Trophoblast cell (in vitro differentiated cells and primary cell): Measurements from ENCODE around the gene BPHL.

Source experiments
- DNase-seq, 2 donors: peaks; one replicate each; pipeline ENCODE4 v3.0.0-alpha.2; 2016
- H2AFZ ChIP-seq: 2 replicates; pipeline ENCODE4 v1.6.1; 2013; ENCODE audit warnings: low read length, moderate library complexity, mild to moderate bottlenecking; ENCODE audit not compliant: insufficient read depth, poor library complexity
- H2AK5ac ChIP-seq: 2 replicates; pipeline ENCODE4 v1.6.1; 2013; ENCODE audit warnings: mild to moderate bottlenecking, low read length
- H2BK120ac ChIP-seq: 2 replicates; pipeline ENCODE4 v1.6.1; 2013; ENCODE audit warnings: low read length, mild to moderate bottlenecking, moderate library complexity; ENCODE audit not compliant: insufficient read depth, poor library complexity
- H2BK12ac ChIP-seq: 2 replicates; pipeline ENCODE4 v1.6.1; 2013; ENCODE audit warnings: mild to moderate bottlenecking, low read length, moderate library complexity
- H2BK5ac ChIP-seq: 2 replicates; pipeline ENCODE4 v1.6.1; 2013; ENCODE audit warnings: low read length, low read depth, moderate library complexity, mild to moderate bottlenecking; ENCODE audit not compliant: poor library complexity
- H3K14ac ChIP-seq: 2 replicates; pipeline ENCODE4 v1.6.1; 2013; ENCODE audit warnings: mild to moderate bottlenecking, low read length
- H3K18ac ChIP-seq: 2 replicates; pipeline ENCODE4 v1.6.1; 2013; ENCODE audit warnings: mild to moderate bottlenecking, low read length
- H3K23ac ChIP-seq: 2 replicates; pipeline ENCODE4 v1.6.1; 2013; ENCODE audit warnings: low read length
- H3K27ac ChIP-seq: 2 replicates; pipeline ENCODE4 v1.5.1; 2013; ENCODE audit warnings: low read depth, mild to moderate bottlenecking, inconsistent platforms, low read length, moderate library complexity
- H3K27me3 ChIP-seq: 2 replicates; pipeline ENCODE4 v1.6.1; 2013; ENCODE audit warnings: inconsistent platforms, mild to moderate bottlenecking, low read length, moderate library complexity; ENCODE audit not compliant: insufficient read depth
- H3K36me3 ChIP-seq, 2 experiments: 1 replicate in 1 of 2; 2 replicates in 1 of 2; pipeline ENCODE4 v1.6.1; 2013; ENCODE audit warnings: low read length in 2 of 2, mild to moderate bottlenecking in 2 of 2, moderate library complexity in 1 of 2; ENCODE audit not compliant: insufficient read depth in 2 of 2, control insufficient read depth in 1 of 2
- H3K4ac ChIP-seq: 2 replicates; pipeline ENCODE4 v1.6.1; 2013; ENCODE audit warnings: low read depth, mild to moderate bottlenecking, low read length, moderate library complexity
- H3K4me1 ChIP-seq, 2 experiments: 1 replicate in 1 of 2; 2 replicates in 1 of 2; pipeline ENCODE4 v1.6.1; 2013; ENCODE audit warnings: low read length in 2 of 2, mild to moderate bottlenecking in 2 of 2, moderate library complexity in 1 of 2; ENCODE audit not compliant: insufficient read depth in 2 of 2, control insufficient read depth in 1 of 2
- H3K4me2 ChIP-seq: 2 replicates; pipeline ENCODE4 v1.6.1; 2013; ENCODE audit warnings: inconsistent platforms, mild to moderate bottlenecking, low read length, moderate library complexity
- H3K4me3 ChIP-seq: 2 replicates; pipeline ENCODE4 v1.5.1; 2013; ENCODE audit warnings: mild to moderate bottlenecking, low read depth, low read length, inconsistent platforms
- H3K79me1 ChIP-seq: one replicate; pipeline ENCODE4 v1.6.1; 2013; ENCODE audit warnings: low read length
- H3K79me2 ChIP-seq: 2 replicates; pipeline ENCODE4 v1.6.1; 2013; ENCODE audit warnings: low read length, mild to moderate bottlenecking; ENCODE audit not compliant: control insufficient read depth, insufficient read depth, poor library complexity
- H3K9ac ChIP-seq: 2 replicates; pipeline ENCODE4 v1.6.1; 2013; ENCODE audit warnings: mild to moderate bottlenecking, low read length
- H3K9me3 ChIP-seq: 2 replicates; pipeline ENCODE4 v1.6.1; 2013; ENCODE audit warnings: low read depth, mild to moderate bottlenecking, control low read depth, inconsistent platforms, low read length; ENCODE audit not compliant: insufficient read depth
- H4K12ac ChIP-seq: 2 replicates; pipeline ENCODE4 v1.6.1; 2013; ENCODE audit warnings: low read depth, mild to moderate bottlenecking, low read length, moderate library complexity
- H4K8ac ChIP-seq: 2 replicates; pipeline ENCODE4 v1.6.1; 2013; ENCODE audit warnings: low read depth, mild to moderate bottlenecking, low read length, moderate library complexity
- H4K91ac ChIP-seq: one replicate; pipeline ENCODE4 v1.6.1; 2013; ENCODE audit warnings: low read depth, mild to moderate bottlenecking, low read length, moderate library complexity
- WGBS: extraction: QIAGEN DNeasy Blood & Tissue Kit; methylation state at CpG from one replicate; pipeline ENCODE4 v1.1.7; 2013; ENCODE audit warnings: missing lambda C conversion rate; ENCODE audit not compliant: insufficient read length, insufficient coverage; ENCODE audit errors: extremely low coverage; 5-methylcytosine and 5-hydroxymethylcytosine counted together

The BPHL gene

GRCh38 chr6:3088446-3088845, 30.1 kb upstream of the BPHL start:
- no peaks in the 10 kb centered on the region for H3K79me2 ChIP-seq
- no peak overlapping the region for H2AFZ ChIP-seq
- WGBS, result no CpG with 5 or more reads among the region's 4 CpGs
- no peak for DNase-seq
- H3K4ac ChIP-seq, result no peak overlapping the region
- H2BK5ac ChIP-seq, result no peak overlapping the region
- H3K4me1 ChIP-seq, result no peaks in the 10 kb centered on the region
- no peak overlapping the region for H2BK12ac ChIP-seq
- H3K27me3 ChIP-seq, result no peaks in the 10 kb centered on the region
- no peak overlapping the region for H3K4me3 ChIP-seq
- H3K14ac ChIP-seq, result no peak overlapping the region
- H3K79me1 ChIP-seq, result no peaks in the 10 kb centered on the region
- H3K18ac ChIP-seq, result no peak overlapping the region
- no peak overlapping the region for H4K12ac ChIP-seq
- peaks cover 19 to 36% of the 10 kb centered on the region in 2 experiments for H3K36me3 ChIP-seq
- H4K91ac ChIP-seq, result no peak overlapping the region
- no peak overlapping the region for H3K27ac ChIP-seq
- H3K9ac ChIP-seq, result no peak overlapping the region
- no peak overlapping the region for H3K23ac ChIP-seq
- H2BK120ac ChIP-seq, result no peak overlapping the region
- no peak overlapping the region for H3K4me2 ChIP-seq
- H2AK5ac ChIP-seq, result no peak overlapping the region
- no peak overlapping the region for H4K8ac ChIP-seq
- peaks cover 10% of the 10 kb centered on the region for H3K9me3 ChIP-seq

GRCh38 chr6:3088968-3089367, 29.5 kb upstream of the BPHL start:
- Histone ChIP-seq H3K4me1 (no peaks in the 10 kb centered on the region), H4K8ac (no peak overlapping the region), H3K23ac (no peak overlapping the region), H3K79me1 (no peaks in the 10 kb centered on the region), H2BK120ac (no peak overlapping the region), H3K27me3 (no peaks in the 10 kb centered on the region), H3K9ac (no peak overlapping the region), H3K27ac (no peak overlapping the region), H3K9me3 (peaks cover 13% of the 10 kb centered on the region), H2AK5ac (no peak overlapping the region), H2AFZ (no peak overlapping the region), H3K4ac (no peak overlapping the region), H4K91ac (no peak overlapping the region), H3K4me2 (no peak overlapping the region), H3K36me3 (peaks cover 18 to 33% of the 10 kb centered on the region in 2 experiments), H3K79me2 (no peaks in the 10 kb centered on the region), H3K18ac (no peak overlapping the region), H3K14ac (no peak overlapping the region), H2BK5ac (no peak overlapping the region), H3K4me3 (no peak overlapping the region), H2BK12ac (no peak overlapping the region), H4K12ac (no peak overlapping the region)
- no CpG with 5 or more reads among the region's 4 CpGs for WGBS
- no peak for DNase-seq

GRCh38 chr6:3090013-3090412, 28.5 kb upstream of the BPHL start:
- no CpG with 5 or more reads among the region's 4 CpGs for WGBS
- H2BK120ac ChIP-seq, result no peak overlapping the region
- H3K36me3 ChIP-seq, result peaks cover 20 to 31% of the 10 kb centered on the region in 2 experiments
- no peaks in the 10 kb centered on the region for H3K4me1 ChIP-seq
- no peaks in the 10 kb centered on the region for H3K79me2 ChIP-seq
- H3K14ac ChIP-seq, result no peak overlapping the region
- H3K18ac ChIP-seq, result no peak overlapping the region
- H4K8ac ChIP-seq, result no peak overlapping the region
- peaks cover 14% of the 10 kb centered on the region for H3K9me3 ChIP-seq
- no peak overlapping the region for H2AK5ac ChIP-seq
- no peaks in the 10 kb centered on the region for H3K27me3 ChIP-seq
- H2BK12ac ChIP-seq, result no peak overlapping the region
- no peaks in the 10 kb centered on the region for H3K79me1 ChIP-seq
- no peak overlapping the region for H4K12ac ChIP-seq
- H3K9ac ChIP-seq, result no peak overlapping the region
- H3K27ac ChIP-seq, result no peak overlapping the region
- no peak overlapping the region for H4K91ac ChIP-seq
- no peak overlapping the region for H2AFZ ChIP-seq
- no peak overlapping the region for H3K4me3 ChIP-seq
- H3K4me2 ChIP-seq, result no peak overlapping the region
- H2BK5ac ChIP-seq, result no peak overlapping the region
- H3K23ac ChIP-seq, result no peak overlapping the region
- no peak overlapping the region for H3K4ac ChIP-seq
- no peak for DNase-seq

GRCh38 chr6:3094815-3095214, 23.7 kb upstream of the BPHL start:
- no CpG with 5 or more reads among the region's 2 CpGs for WGBS
- H3K18ac ChIP-seq, result no peak overlapping the region
- H2BK5ac ChIP-seq, result no peak overlapping the region
- no peak overlapping the region for H3K4me2 ChIP-seq
- no peak overlapping the region for H4K8ac ChIP-seq
- no peaks in the 10 kb centered on the region for H3K79me2 ChIP-seq
- H2AFZ ChIP-seq, result no peak overlapping the region
- H3K27ac ChIP-seq, result no peak overlapping the region
- H3K23ac ChIP-seq, result no peak overlapping the region
- H2BK12ac ChIP-seq, result no peak overlapping the region
- H3K27me3 ChIP-seq, result no peaks in the 10 kb centered on the region
- no peak for DNase-seq
- H4K91ac ChIP-seq, result no peak overlapping the region
- no peak overlapping the region for H2BK120ac ChIP-seq
- H2AK5ac ChIP-seq, result no peak overlapping the region
- no peaks in the 10 kb centered on the region for H3K79me1 ChIP-seq
- H3K4me3 ChIP-seq, result no peak overlapping the region
- peaks cover 9% of the 10 kb centered on the region for H3K9me3 ChIP-seq
- H3K14ac ChIP-seq, result no peak overlapping the region
- H3K36me3 ChIP-seq, result peaks cover 23 to 27% of the 10 kb centered on the region in 2 experiments
- H3K9ac ChIP-seq, result no peak overlapping the region
- H4K12ac ChIP-seq, result no peak overlapping the region
- no peak overlapping the region for H3K4ac ChIP-seq
- H3K4me1 ChIP-seq, result no peaks in the 10 kb centered on the region
